Small intestine (tissue), 7 donors: ENCODE results near the gene C1QB. TPM values are rescaled to one million over a fixed set of nuclear protein-coding genes. Genes with fewer than 3 reads are reported as not detected.
A peak's percentile ranks its signal among the peaks of the same experiment; 100 is the strongest.
"Not testable (repeated sequence)": the region's sequence is repeated elsewhere in the genome, so short reads cannot be mapped to it uniquely, and the experiment has no call there.

Experiments
- DNase-seq, 2 donors: peaks; one replicate each; pipeline versions ENCODE4 v3.0.0 to v3.0.0-alpha.2; 2013
- FAIRE-seq: peaks from 2 replicates; lab custom pipeline; 2012; peaks lifted over from hg19 to GRCh38; lab: Jason Lieb, UNC
- H3K27ac ChIP-seq, 3 donors: one replicate each; pipeline ENCODE4 v1.5.1; 2013; ENCODE audit warnings: low read length in 2 of 3, mild to moderate bottlenecking in 2 of 3, control low read depth in 1 of 3, inconsistent platforms in 1 of 3, low read depth in 1 of 3, moderate library complexity in 1 of 3
- H3K27me3 ChIP-seq, 3 donors: one replicate each; pipeline ENCODE4 v1.6.1; 2013; ENCODE audit warnings: low read length in 3 of 3, inconsistent platforms in 1 of 3; ENCODE audit not compliant: control insufficient read depth in 3 of 3, insufficient read depth in 3 of 3
- H3K36me3 ChIP-seq, 3 donors: one replicate each; pipeline ENCODE4 v1.6.1; 2013; ENCODE audit warnings: low read length in 3 of 3, inconsistent platforms in 1 of 3, low read depth in 1 of 3, mild to moderate bottlenecking in 1 of 3, moderate library complexity in 1 of 3; ENCODE audit not compliant: control insufficient read depth in 3 of 3, insufficient read depth in 2 of 3
- H3K4me1 ChIP-seq, 3 donors: one replicate each; pipeline ENCODE4 v1.6.1; 2013; ENCODE audit warnings: low read length in 2 of 3, inconsistent platforms in 1 of 3, low read depth in 1 of 3, mild to moderate bottlenecking in 1 of 3, moderate library complexity in 1 of 3; ENCODE audit not compliant: control insufficient read depth in 3 of 3, insufficient read depth in 2 of 3
- H3K4me3 ChIP-seq, 3 donors: one replicate each; pipeline ENCODE4 v1.5.1; 2013; ENCODE audit warnings: low read length in 3 of 3, control low read depth in 1 of 3, inconsistent platforms in 1 of 3, low read depth in 1 of 3, mild to moderate bottlenecking in 1 of 3, moderate library complexity in 1 of 3
- H3K9me3 ChIP-seq, 2 donors: one replicate each; pipeline ENCODE4 v1.6.1; 2013; ENCODE audit warnings: low read depth in 1 of 2, low read length in 1 of 2; ENCODE audit not compliant: control insufficient read depth in 2 of 2, insufficient read depth in 1 of 2
- WGBS, 3 donors: extraction: QIAGEN DNeasy Blood & Tissue Kit; methylation state at CpG; one replicate each; pipeline ENCODE4 v1.1.7; 2013; 5-methylcytosine and 5-hydroxymethylcytosine counted together
- polyA plus RNA-seq, 4 donors: library from polyadenylated mRNA; stranded (reverse) in 3 of 4; unstranded in 1 of 4; fragments of 200-250 nt in 3 of 4; fragments of 120-200 nt in 1 of 4; gene quantifications; one replicate each; pipeline versions ENCODE4 v1.2.1 to v1.2.3, GENCODE V29; 2013
- donor health status: healthy with polysubstance abuse.
- donor health status: control.
- donor health status: control.
- donor health status: Bipolar disorder and iron deficiency.
- donor health status: healthy.

C1QB gene
- polyA plus RNA-seq, 4 donors: 33.5 to 255 (median 95.1) TPM

- H3K27ac ChIP-seq: peak overlapping the region in 2 of 3 donors; percentile 91 to 92
- DNase-seq (peak; percentile 94 to 95), FAIRE-seq (no peak)
- no peaks in the 10 kb centered on the region for H3K9me3 ChIP-seq
- no peaks in the 10 kb centered on the region for H3K27me3 ChIP-seq
- WGBS, 3 donors: 13 to 43% (median 22%) methylated on average over 12 of the region's 12 CpGs
- no peak overlapping the region for H3K4me3 ChIP-seq
- no peaks in the 10 kb centered on the region for H3K36me3 ChIP-seq
- peaks cover 0 to 50% (median 0%) of the 10 kb centered on the region in 3 donors for H3K4me1 ChIP-seq
Measured at GRCh38 chr1:22702296-22703085, 49.5 kb downstream of the C1QB start.

GRCh38 chr1:22704440-22705067 lies 51.5 kb downstream of the C1QB start:
- peaks cover 0 to 38% (median 2%) of the 10 kb centered on the region in 3 donors for H3K4me1 ChIP-seq
- H3K27me3 ChIP-seq: no peaks in the 10 kb centered on the region
- 47 to 70% (median 63%) methylated on average over 2 of the region's 2 CpGs for WGBS, 3 donors
- H3K4me3 ChIP-seq: no peak overlapping the region
- peak; percentile 91 for DNase-seq
- no peak overlapping the region for H3K27ac ChIP-seq
- FAIRE-seq: no peak
- H3K9me3 ChIP-seq: no peaks in the 10 kb centered on the region
- H3K36me3 ChIP-seq: no peaks in the 10 kb centered on the region

- FAIRE-seq: no peak
Measured at GRCh38 chr1:22705586-22705985, 52.5 kb downstream of the C1QB start.

GRCh38 chr1:22706100-22706499 lies 53.1 kb downstream of the C1QB start:
- H3K4me3 ChIP-seq, H3K27ac ChIP-seq, H3K27me3 ChIP-seq, FAIRE-seq, H3K9me3 ChIP-seq, DNase-seq, H3K36me3 ChIP-seq: not testable (repeated sequence)
- H3K4me1 ChIP-seq: peaks cover 0 to 27% (median 2%) of the 10 kb centered on the region in 3 donors
- WGBS, 3 donors: 86 to 87% (median 86%) methylated on average over 4 of the region's 4 CpGs

More at GRCh38 chr1:22705586-22705985, 52.5 kb downstream of the C1QB start:
- Histone ChIP-seq H3K9me3 (no peaks in the 10 kb centered on the region), H3K27me3 (no peaks in the 10 kb centered on the region), H3K4me1 (peaks cover 0 to 32% (median 2%) of the 10 kb centered on the region in 3 donors), H3K4me3 (no peak overlapping the region), H3K27ac (no peak overlapping the region), H3K36me3 (no peaks in the 10 kb centered on the region)
- no peak for DNase-seq

GRCh38 chr1:22708777-22709176 lies 55.7 kb downstream of the C1QB start:
- Histone ChIP-seq H3K4me1 (peaks cover 0 to 26% (median 2%) of the 10 kb centered on the region in 3 donors), H3K36me3 (peaks cover 0 to 12% (median 0%) of the 10 kb centered on the region in 3 donors), H3K4me3 (no peak overlapping the region), H3K27me3 (no peaks in the 10 kb centered on the region), H3K27ac (no peak overlapping the region), H3K9me3 (no peaks in the 10 kb centered on the region)
- DNase-seq (no peak), FAIRE-seq (no peak)

GRCh38 chr1:22709227-22709626 lies 56.2 kb downstream of the C1QB start:
- Histone ChIP-seq H3K4me3 (no peak overlapping the region), H3K9me3 (no peaks in the 10 kb centered on the region), H3K4me1 (peaks cover 0 to 23% (median 2%) of the 10 kb centered on the region in 3 donors), H3K27me3 (no peaks in the 10 kb centered on the region), H3K27ac (no peak overlapping the region), H3K36me3 (peaks cover 0 to 14% (median 0%) of the 10 kb centered on the region in 3 donors)
- no peak for DNase-seq
- WGBS, 3 donors: 36 to 67% (median 45%) methylated on average over 3 of the region's 3 CpGs
- no peak for FAIRE-seq

GRCh38 chr1:22709891-22710700 lies 57.1 kb downstream of the C1QB start:
- no peaks in the 10 kb centered on the region for H3K27me3 ChIP-seq
- no peaks in the 10 kb centered on the region for H3K9me3 ChIP-seq
- 1 to 3% (median 3%) methylated on average over 43 to 50 of the region's 50 CpGs for WGBS, 3 donors
- FAIRE-seq: no peak
- peaks cover 0 to 23% (median 0%) of the 10 kb centered on the region in 3 donors for H3K36me3 ChIP-seq
- H3K4me1 ChIP-seq: peaks cover 0 to 28% (median 2%) of the 10 kb centered on the region in 3 donors
- H3K4me3 ChIP-seq: peak overlapping the region; percentile 39 to 71 (median 40)
- DNase-seq: peak in 1 of 2 donors; percentile 74
- H3K27ac ChIP-seq: no peak overlapping the region

- H3K27me3 ChIP-seq: no peaks in the 10 kb centered on the region
- FAIRE-seq (no peak), DNase-seq (peak; percentile 37 to 59)
- H3K9me3 ChIP-seq: no peaks in the 10 kb centered on the region
- H3K4me1 ChIP-seq: peaks cover 0 to 29% (median 2%) of the 10 kb centered on the region in 3 donors
- H3K4me3 ChIP-seq: peak within 1 kb of the TSS; percentile 39 to 71 (median 62)
- peaks cover 0 to 25% (median 0%) of the 10 kb centered on the region in 3 donors for H3K36me3 ChIP-seq
- WGBS, 3 donors: 0 to 1% (median 0%) methylated on average over 1 to 55 of the region's 55 CpGs
- H3K27ac ChIP-seq: peak within 1 kb of the TSS in 2 of 3 donors; percentile 30 to 71
Measured at GRCh38 chr1:22710701-22711049, 57.6 kb downstream of the C1QB start, which contains the start of gene EPHB2. TSS of gene EPHB2 (plus strand) at chr1:22710839. CDS start at chr1:22710983, 144 bp downstream.
